GM18505 (cell line): Measurements from ENCODE around the gene SRSF4.
"Not testable (repeated sequence)": the region's sequence is repeated elsewhere in the genome, so short reads cannot be mapped to it uniquely, and the experiment has no call there.

Source experiments
- ATAC-seq: cut with Tn5 transposase; IDR thresholded peaks from one replicate; pipeline ENCODE4 v1.9.1; 2021; ENCODE audit not compliant: unreplicated experiment
- POLR2A ChIP-seq: IDR thresholded peaks from 4 replicates; pipeline ENCODE4 v1.6.1; 2011; ENCODE audit warnings: borderline replicate concordance; ENCODE audit not compliant: insufficient read depth, insufficient read length; ENCODE audit errors: extremely low read depth

Gene SRSF4

GRCh38 chr1:29144178-29144577, 37.5 kb downstream of the SRSF4 start:
- no peak for ATAC-seq
- no peak for TF ChIP-seq POLR2A

GRCh38 chr1:29142714-29143113, 39.0 kb downstream of the SRSF4 start:
- no peak for ATAC-seq
- no peak for TF ChIP-seq POLR2A

- no peak for ATAC-seq
- no peak for TF ChIP-seq POLR2A
Measured at GRCh38 chr1:29136391-29136915, 45.2 kb downstream of the SRSF4 start.

GRCh38 chr1:29134695-29135028, 47.0 kb downstream of the SRSF4 start:
- no peak for ATAC-seq
- no peak for TF ChIP-seq POLR2A

GRCh38 chr1:29133861-29134694, 47.6 kb downstream of the SRSF4 start:
- ATAC-seq: no peak
- TF ChIP-seq POLR2A: no peak

- not testable (repeated sequence) for ATAC-seq
Measured at GRCh38 chr1:29131056-29131455, 50.6 kb downstream of the SRSF4 start.

GRCh38 chr1:29129916-29130315, 51.8 kb downstream of the SRSF4 start:
- no peak for ATAC-seq
- no peak for TF ChIP-seq POLR2A

GRCh38 chr1:29128739-29129138, 53.0 kb downstream of the SRSF4 start:
- no peak for ATAC-seq
- TF ChIP-seq POLR2A: no peak

GRCh38 chr1:29126198-29126597, 55.5 kb downstream of the SRSF4 start:
- ATAC-seq: no peak
- no peak for TF ChIP-seq POLR2A

GRCh38 chr1:29125788-29126187, 55.9 kb downstream of the SRSF4 start:
- ATAC-seq: no peak

GRCh38 chr1:29125237-29125641, 56.5 kb downstream of the SRSF4 start:
- no peak for ATAC-seq
- no peak for TF ChIP-seq POLR2A

More at GRCh38 chr1:29125788-29126187, 55.9 kb downstream of the SRSF4 start:
- TF ChIP-seq POLR2A: no peak

GRCh38 chr1:29124366-29125236, 57.1 kb downstream of the SRSF4 start:
- TF ChIP-seq POLR2A: no peak
- ATAC-seq: no peak

- no peak for ATAC-seq
- no peak for TF ChIP-seq POLR2A
Measured at GRCh38 chr1:29123887-29124365, 57.8 kb downstream of the SRSF4 start, which contains the start of gene TMEM200B. Gene TMEM200B (minus strand): TSS chr1:29123903. CDS start chr1:29121828, 2,075 bp downstream.

- no peak for TF ChIP-seq POLR2A
- ATAC-seq: no peak
Measured at GRCh38 chr1:29123053-29123886, 58.4 kb downstream of the SRSF4 start.

GRCh38 chr1:29122682-29123052, 59.0 kb downstream of the SRSF4 start:
- TF ChIP-seq POLR2A: no peak
- ATAC-seq: no peak
